AG08396 (cell line): ENCODE results near the gene TMEM175.
"Not testable (repeated sequence)": the region's sequence is repeated elsewhere in the genome, so short reads cannot be mapped to it uniquely, and the experiment has no call there.

Experiments used
- DNase-seq: peaks from one replicate; pipeline ENCODE4 v3.0.0; 2012; ENCODE audit warnings: low spot score, mixed read lengths

TMEM175 gene

GRCh38 chr4:971666-972500, 39.6 kb downstream of the TMEM175 start:
- no peak for DNase-seq

DNA sequence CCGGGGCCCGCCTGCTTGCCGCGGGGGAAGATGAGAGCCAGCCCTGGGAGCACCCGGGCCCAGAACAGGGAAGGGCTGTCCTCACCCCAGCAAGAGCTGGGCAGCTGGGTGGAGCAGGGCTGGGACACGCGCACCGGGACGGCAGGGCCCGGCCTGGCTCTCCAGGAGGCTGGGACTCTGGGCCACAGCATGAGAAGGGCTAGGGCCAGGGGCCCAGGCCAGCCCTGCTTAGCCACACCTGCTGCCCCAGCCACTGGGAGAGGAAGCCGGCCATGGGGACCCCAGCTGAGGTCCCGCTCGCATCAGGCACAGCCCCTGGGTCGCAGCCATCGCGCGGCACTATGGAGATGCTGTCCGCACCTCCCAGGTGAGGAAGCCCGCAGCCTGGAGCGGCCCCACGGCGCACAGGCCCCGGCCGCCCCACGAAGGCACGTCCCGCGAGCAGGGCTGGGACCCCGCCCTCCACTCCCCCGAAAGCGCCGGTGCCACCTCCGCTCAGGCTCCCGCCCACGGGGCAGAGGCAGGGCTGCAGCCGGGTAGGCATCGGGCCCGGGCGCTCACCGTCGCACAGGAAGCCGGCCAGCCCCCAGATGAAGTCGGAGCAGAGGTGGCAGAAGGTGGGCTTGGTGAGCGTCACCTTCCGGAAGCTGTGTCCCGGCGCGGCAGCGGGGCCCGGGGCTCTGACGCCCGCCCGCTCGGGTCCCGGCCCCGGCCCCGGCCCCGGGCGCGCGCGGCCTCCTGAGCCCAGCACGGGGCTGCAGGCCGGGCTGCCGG, 40.6 kb downstream of the TMEM175 start:
- peak; percentile 78 for DNase-seq

DNA sequence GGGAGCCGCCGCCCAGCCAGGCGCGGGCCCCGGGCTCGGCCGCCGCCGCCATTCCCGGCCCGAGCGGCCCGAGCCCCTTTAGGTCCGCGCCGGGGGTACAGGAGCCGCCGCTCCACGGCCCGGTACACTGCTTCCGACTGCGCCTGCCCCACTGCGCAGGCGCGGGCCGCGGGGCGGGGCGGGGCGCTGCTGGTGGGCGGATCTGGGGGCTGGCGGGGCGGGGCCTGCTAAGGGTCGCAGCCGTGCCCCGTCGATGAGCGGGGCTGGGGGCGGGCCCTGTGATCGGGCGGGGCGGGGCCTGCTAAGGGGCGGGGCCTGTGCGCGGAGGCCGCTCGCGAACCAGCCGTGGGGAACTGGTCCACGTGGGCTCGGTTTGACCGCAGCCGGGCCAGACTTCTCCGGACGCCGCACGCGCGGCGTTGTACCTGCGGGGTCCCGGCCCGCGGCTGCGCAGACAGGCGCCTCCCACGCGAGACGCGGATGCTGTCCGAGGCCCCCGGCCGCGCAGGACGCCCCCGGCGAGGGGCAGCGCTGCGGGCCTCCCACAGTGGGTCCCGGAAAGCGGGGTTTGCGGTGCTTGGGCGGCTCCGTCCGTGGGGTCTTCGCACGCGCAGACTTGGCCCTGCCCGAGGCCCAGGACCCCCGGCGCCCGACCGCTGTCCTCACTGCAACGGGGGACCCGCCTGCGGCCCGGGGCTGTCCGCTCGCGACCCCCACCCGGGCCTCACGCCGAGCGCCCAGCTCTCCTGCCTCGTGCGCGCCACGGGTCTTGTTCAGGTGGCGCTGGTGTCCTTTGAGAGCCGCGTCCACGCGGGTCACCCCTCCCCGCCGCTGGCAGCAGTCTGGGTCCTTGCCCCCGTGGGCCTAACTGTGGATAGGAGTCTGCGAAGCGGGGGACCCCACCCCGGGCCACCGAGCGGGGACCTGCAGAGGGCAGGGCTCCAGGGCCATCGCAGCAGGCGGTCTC, 41.5 kb downstream of the TMEM175 start, which contains the start of gene DGKQ:
DGKQ (minus strand) TSS at position 139 of the 967 bp plus-strand sequence; CDS start at position 52, 87 bp downstream.
- DNase-seq, result peak; percentile 100

DNA sequence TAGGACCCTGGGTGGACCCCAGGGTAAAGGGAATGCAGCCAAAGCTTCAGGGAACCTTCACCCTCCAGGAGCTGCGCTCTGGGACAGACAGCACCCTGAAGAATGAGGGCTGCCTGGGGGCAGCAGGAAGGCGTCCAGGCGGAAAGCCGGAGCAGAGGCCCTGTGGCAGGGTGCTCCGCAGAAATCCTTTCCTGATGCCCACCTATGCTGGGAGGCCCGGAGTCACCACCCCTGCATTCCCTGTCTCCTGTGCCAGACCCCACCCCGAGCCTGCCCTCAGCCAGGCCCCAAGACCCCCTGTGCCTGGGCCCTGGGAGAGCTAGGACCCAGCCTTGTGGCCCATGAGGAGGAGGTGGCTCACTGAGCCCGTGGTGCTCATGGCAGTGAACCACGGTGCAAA, 42.4 kb downstream of the TMEM175 start:
- no peak for DNase-seq

GRCh38 chr4:976016-976415, 43.8 kb downstream of the TMEM175 start:
- DNase-seq, result not testable (repeated sequence)

DNA sequence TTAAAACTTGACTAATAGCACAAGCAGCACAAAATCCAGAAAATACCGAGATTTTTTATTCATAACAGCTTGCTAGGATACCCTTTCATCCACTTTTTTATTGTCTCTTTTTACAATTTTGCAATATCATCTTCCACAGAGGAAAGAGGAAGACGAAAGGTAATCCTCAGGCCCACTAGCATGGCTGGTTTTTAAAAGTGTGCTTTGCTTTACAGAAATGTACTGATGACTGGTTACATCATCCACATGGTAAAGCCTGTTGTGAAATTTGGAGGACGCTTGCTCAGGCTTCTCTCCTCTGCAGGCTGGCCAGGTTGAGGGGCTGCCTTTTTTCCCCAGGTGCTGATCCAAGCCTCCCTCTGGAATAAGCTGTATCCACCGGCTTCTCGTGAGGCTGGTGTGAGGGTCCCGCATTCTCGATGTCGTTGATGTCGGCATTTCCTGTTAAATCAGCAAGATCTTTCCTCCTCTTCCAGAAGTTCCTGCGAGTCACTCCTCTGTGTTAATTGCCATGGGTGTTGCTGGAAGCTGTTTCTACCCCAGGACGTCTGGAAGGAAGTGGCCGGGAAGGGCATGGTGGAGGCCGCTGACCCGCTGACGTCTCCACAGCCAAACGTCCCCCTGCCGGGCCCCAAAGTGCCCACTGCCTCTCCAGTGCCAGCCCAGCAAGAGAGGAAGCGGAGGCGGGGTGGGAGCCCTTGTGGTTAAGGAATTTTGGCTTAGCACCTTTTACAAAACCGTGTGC, 46.9 kb downstream of the TMEM175 start:
- DNase-seq, result no peak

DNA sequence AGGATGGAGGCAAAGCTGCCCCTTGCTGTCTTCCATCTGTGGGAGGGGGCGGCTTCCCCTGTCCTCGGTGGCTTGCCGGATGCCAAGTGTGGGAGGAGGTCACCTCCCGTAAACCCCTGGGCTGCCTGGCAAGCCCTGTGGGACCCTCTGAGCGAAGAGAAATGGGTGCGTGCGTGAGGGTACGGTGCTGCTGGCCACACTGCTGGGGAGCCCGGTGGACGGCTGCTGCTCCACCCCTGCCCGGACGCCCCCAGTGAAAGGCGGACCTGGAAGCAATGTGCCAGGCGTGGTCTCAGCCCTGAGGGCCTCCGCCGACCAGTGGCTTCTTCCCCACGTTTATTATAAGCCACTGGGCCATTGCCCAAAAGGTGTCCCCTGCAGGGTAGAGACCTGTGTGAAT, 50.0 kb downstream of the TMEM175 start:
- no peak for DNase-seq

- DNase-seq, result no peak
Measured at GRCh38 chr4:982814-983213, 50.6 kb downstream of the TMEM175 start.

- no peak for DNase-seq
Measured at GRCh38 chr4:984336-985054, 52.2 kb downstream of the TMEM175 start.

- DNase-seq, result peak; percentile 80
Measured at GRCh38 chr4:985123-985830, 53.0 kb downstream of the TMEM175 start.

DNA sequence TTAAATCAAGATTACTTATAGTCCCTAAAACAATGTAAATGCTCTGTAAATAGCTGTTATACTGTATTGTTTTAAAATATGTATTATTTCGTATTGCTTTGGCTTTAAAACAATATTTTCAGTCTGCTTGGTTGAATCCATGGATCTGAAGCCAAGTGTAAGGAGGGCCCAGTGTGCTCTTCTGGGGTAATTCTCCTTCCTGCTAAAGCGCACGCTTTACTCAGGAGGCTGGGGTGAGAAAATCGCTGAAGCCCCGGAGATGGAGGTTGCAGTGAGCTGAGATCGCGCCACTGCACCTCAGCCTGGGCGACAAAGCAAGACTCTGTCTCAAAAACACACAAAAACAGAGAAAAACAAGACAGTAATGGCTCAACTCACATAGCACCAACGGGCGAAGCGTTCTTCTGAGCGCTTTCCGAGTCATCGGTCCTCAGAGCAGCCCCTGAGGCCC, 54.2 kb downstream of the TMEM175 start:
- DNase-seq, result no peak

GRCh38 chr4:986879-987623, 54.8 kb downstream of the TMEM175 start, which contains the start of gene IDUA:
Gene IDUA, plus strand, starts transcription at chr4:987044. Its CDS starts 41 bp downstream, at chr4:987085.
- peak; percentile 90 for DNase-seq

- peak; percentile 80 for DNase-seq
Measured at GRCh38 chr4:987624-988513, 55.6 kb downstream of the TMEM175 start.

GRCh38 chr4:988726-989721, 56.8 kb downstream of the TMEM175 start:
- no peak for DNase-seq

- no peak for DNase-seq
Measured at GRCh38 chr4:989722-990471, 57.6 kb downstream of the TMEM175 start.
